T-cell (primary cell): ENCODE measurements around the gene IQSEC1. TPM values are rescaled to one million over a fixed set of nuclear protein-coding genes. Genes with fewer than 3 reads are reported as not detected.

ENCODE experiments used
- ATAC-seq, 4 experiments: fragments of 200-7000 bp in 3 of 4; fragments of 150-1000 bp in 1 of 4; cut with Tn5 transposase; replicated peaks in 1 of 4; 1 replicate in 3 of 4; 2 replicates in 1 of 4; pipeline ENCODE4 v1.10.0; 2021; ENCODE audit warnings: moderate library complexity in 3 of 4, mild to moderate bottlenecking in 2 of 4, moderate number of reproducible peaks in 1 of 4
- CTCF ChIA-PET, 2 donors: fragments of 300-600 bp; sonication (Branson Sonifier 250); formaldehyde crosslinking; loops; one replicate each; lab custom pipeline; 2022; ENCODE audit warnings: antibody characterized with exemption in 2 of 2; lab: Charles Lee
- POLR2A ChIA-PET, 2 donors: fragments of 300-600 bp; sonication (Branson Sonifier 250); formaldehyde crosslinking; loops; one replicate each; lab custom pipeline; 2022; ENCODE audit warnings: antibody characterized with exemption in 2 of 2; lab: Charles Lee
- DNase-seq, 35 experiments: peaks; one replicate each; pipeline versions ENCODE4 v3.0.0 to v3.0.0-alpha.2; 2013 to 2023
- H3K27ac ChIP-seq: one replicate; pipeline ENCODE4 v1.5.1; 2013; ENCODE audit warnings: low read length
- H3K27me3 ChIP-seq, 2 experiments: replicated peaks in 1 of 2; 1 replicate in 1 of 2; 2 replicates in 1 of 2; pipeline versions ENCODE4 v1.6.1 to v1.7.0; 2013; ENCODE audit warnings: low read length in 1 of 2, mixed read lengths in 1 of 2; ENCODE audit not compliant: control insufficient read depth in 2 of 2, insufficient read depth in 2 of 2; ENCODE audit errors: extremely low read depth in 1 of 2
- H3K36me3 ChIP-seq, 2 donors: 1 replicate in 1 of 2; 2 replicates in 1 of 2; pipeline versions ENCODE4 v1.6.1 to v1.7.0; 2013; ENCODE audit warnings: low read length in 1 of 2; ENCODE audit not compliant: control insufficient read depth in 2 of 2, insufficient read depth in 1 of 2; ENCODE audit errors: extremely low read depth in 1 of 2
- H3K4me1 ChIP-seq, 2 experiments: 1 replicate in 1 of 2; 2 replicates in 1 of 2; pipeline versions ENCODE4 v1.6.1 to v1.7.0; 2013; ENCODE audit warnings: low read length in 2 of 2, mixed read lengths in 1 of 2; ENCODE audit not compliant: insufficient read depth in 2 of 2, control insufficient read depth in 1 of 2; ENCODE audit errors: extremely low read depth in 1 of 2
- H3K4me3 ChIP-seq, 2 donors: 1 replicate in 1 of 2; 2 replicates in 1 of 2; pipeline versions ENCODE4 v1.5.1 to v1.7.0; 2013; ENCODE audit warnings: mild to moderate bottlenecking in 2 of 2, low read length in 1 of 2, moderate library complexity in 1 of 2; ENCODE audit not compliant: control insufficient read depth in 1 of 2; ENCODE audit errors: extremely low read depth in 1 of 2
- H3K9me3 ChIP-seq: 2 replicates; pipeline ENCODE4 v1.7.0; 2013
- H3K27ac Mint-ChIP-seq, 2 donors: one replicate each; pipeline ENCODE4 v1.8.0; 2020 to 2021; ENCODE audit warnings: mild to moderate bottlenecking in 2 of 2, mixed read lengths in 2 of 2
- H3K27me3 Mint-ChIP-seq, 2 donors: one replicate each; pipeline ENCODE4 v1.8.0; 2021 to 2022; ENCODE audit warnings: mixed read lengths in 2 of 2
- H3K36me3 Mint-ChIP-seq: one replicate; pipeline ENCODE4 v1.8.0; 2021; ENCODE audit warnings: mixed read lengths
- H3K4me1 Mint-ChIP-seq, 3 donors: one replicate each; pipeline ENCODE4 v1.8.0; 2020 to 2022; ENCODE audit warnings: mixed read lengths in 3 of 3, mild to moderate bottlenecking in 1 of 3
- H3K4me3 Mint-ChIP-seq, 3 donors: one replicate each; pipeline ENCODE4 v1.8.0; 2020 to 2022; ENCODE audit warnings: mild to moderate bottlenecking in 3 of 3, mixed read lengths in 3 of 3, moderate library complexity in 3 of 3
- H3K9me3 Mint-ChIP-seq, 3 donors: one replicate each; pipeline ENCODE4 v1.8.0; 2020 to 2022; ENCODE audit warnings: mixed read lengths in 3 of 3
- WGBS: methylation state at CpG from one replicate; pipeline ENCODE4 v1.1.5; 2013; ENCODE audit warnings: missing lambda C conversion rate; ENCODE audit not compliant: insufficient coverage; 5-methylcytosine and 5-hydroxymethylcytosine counted together
- total RNA-seq, 35 experiments: library from RNA in 6 of 35; stranded (reverse) in 6 of 35; fragments of 120-200 nt in 1 of 35; gene quantifications; one replicate each; pipeline versions ENCODE4 v1.2.1 to v1.2.4 and lab custom pipeline; 2013 to 2026

Gene IQSEC1
- total RNA-seq, 5 donors from 2014 or later (not counting 1 experiment from before 2014, with no cell fraction given): 73.7 to 113 (median 86.9) TPM

- no peaks in the 10 kb centered on the region for H3K36me3 Mint-ChIP-seq
- 71% methylated on average over 9 of the region's 16 CpGs for WGBS
- H3K4me1 Mint-ChIP-seq: peaks cover 17 to 35% (median 33%) of the 10 kb centered on the region in 3 donors
These were observed 27.9 kb downstream of the IQSEC1 start for GRCh38 chr3:13045241-13045903.

DNA sequence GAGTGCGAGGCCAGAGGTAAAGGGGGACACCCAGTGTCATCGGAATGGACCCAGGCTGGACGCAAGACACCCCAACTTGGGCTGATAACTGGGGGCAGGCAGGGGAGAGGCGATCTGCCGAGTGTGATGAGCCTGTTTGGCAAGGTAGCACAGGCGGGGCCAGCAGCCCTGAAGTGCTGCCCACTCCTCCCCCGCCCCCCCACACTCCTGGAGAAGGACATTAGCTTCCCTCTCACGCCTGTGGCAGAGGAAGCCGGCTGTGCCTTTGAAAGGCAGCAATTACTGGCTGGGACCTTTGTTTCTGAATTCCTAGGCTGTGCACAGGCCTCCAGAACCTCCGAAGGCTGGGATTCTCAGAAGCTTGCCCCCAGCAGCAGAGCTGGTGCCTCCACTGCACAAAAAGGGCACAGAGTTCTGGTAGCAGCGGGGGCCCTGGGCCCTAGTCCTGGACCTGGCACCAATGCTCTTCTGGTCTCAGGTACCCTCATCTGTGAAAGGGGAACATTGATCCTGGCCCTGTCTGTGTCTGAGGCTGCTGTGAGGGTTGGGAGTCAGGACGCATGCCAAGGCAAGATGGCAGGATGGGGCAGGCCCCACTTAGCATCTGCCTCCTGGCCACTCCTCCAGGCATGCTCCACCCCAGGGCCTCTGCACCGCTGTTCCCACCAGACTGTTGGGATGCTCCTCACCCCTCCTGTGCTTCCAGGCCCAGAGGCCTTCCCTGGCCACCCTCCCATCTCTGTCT, 28.6 kb downstream of the IQSEC1 start:
- H3K27ac Mint-ChIP-seq: no peak overlapping the region
- Histone ChIP-seq H3K27ac (no peak overlapping the region), H3K9me3 (no peaks in the 10 kb centered on the region), H3K4me1 (peaks cover 0 to 29% of the 10 kb centered on the region in 2 experiments), H3K27me3 (peaks cover 0 to 3% of the 10 kb centered on the region in 2 experiments), H3K36me3 (no peaks in the 10 kb centered on the region), H3K4me3 (no peak overlapping the region)
- POLR2A ChIA-PET: no interaction called here
- no peak overlapping the region for H3K4me3 Mint-ChIP-seq
- H3K9me3 Mint-ChIP-seq: no peaks in the 10 kb centered on the region
- CTCF ChIA-PET: interaction anchor here (0.6 to 1.8 kb wide), 2 partner anchors 33 to 47 kb away, joined by 3 to 4 read pairs; no protein-coding TSS in a partner anchor
- no peak for ATAC-seq
- no peak for DNase-seq
- H3K4me1 Mint-ChIP-seq: peaks cover 23 to 40% (median 39%) of the 10 kb centered on the region in 3 donors
- WGBS: 90% methylated on average over 10 of the region's 13 CpGs
- H3K27me3 Mint-ChIP-seq: no peaks in the 10 kb centered on the region
- no peaks in the 10 kb centered on the region for H3K36me3 Mint-ChIP-seq

More at GRCh38 chr3:13045241-13045903, 27.9 kb downstream of the IQSEC1 start:
- no peak overlapping the region for H3K27ac ChIP-seq
- H3K9me3 ChIP-seq: no peaks in the 10 kb centered on the region
- Mint-ChIP-seq H3K27me3 (no peaks in the 10 kb centered on the region), H3K27ac (no peak overlapping the region), H3K4me3 (no peak overlapping the region), H3K9me3 (no peaks in the 10 kb centered on the region)
- DNase-seq: no peak
- ChIA-PET POLR2A (no interaction called here), CTCF (interaction anchor here in 1 of 2 donors (1.8 kb wide), 1 partner anchor 34 kb away, joined by 4 read pairs; no protein-coding TSS in a partner anchor)
- H3K4me3 ChIP-seq: no peak overlapping the region
- H3K36me3 ChIP-seq: no peaks in the 10 kb centered on the region
- H3K27me3 ChIP-seq: peaks cover 0 to 3% of the 10 kb centered on the region in 2 experiments
- peaks cover 0 to 22% of the 10 kb centered on the region in 2 experiments for H3K4me1 ChIP-seq
- ATAC-seq: peak in 1 of 4 experiments; percentile 11

- H3K4me3 ChIP-seq: no peak overlapping the region
- no peaks in the 10 kb centered on the region for H3K9me3 ChIP-seq
- POLR2A ChIA-PET: no interaction called here
- no peak overlapping the region for H3K4me3 Mint-ChIP-seq
- H3K27ac ChIP-seq: no peak overlapping the region
- H3K27me3 Mint-ChIP-seq: no peaks in the 10 kb centered on the region
- H3K27me3 ChIP-seq: peaks cover 0 to 3% of the 10 kb centered on the region in 2 experiments
- no peak for ATAC-seq
- H3K36me3 ChIP-seq: no peaks in the 10 kb centered on the region
- peaks cover 0 to 29% of the 10 kb centered on the region in 2 experiments for H3K4me1 ChIP-seq
- H3K4me1 Mint-ChIP-seq: peaks cover 23 to 34% (median 33%) of the 10 kb centered on the region in 3 donors
- CTCF ChIA-PET: interaction anchor here (0.6 to 1.8 kb wide), 2 partner anchors 32 to 48 kb away, joined by 3 to 4 read pairs; no protein-coding TSS in a partner anchor
- no peaks in the 10 kb centered on the region for H3K9me3 Mint-ChIP-seq
- no peak overlapping the region for H3K27ac Mint-ChIP-seq
- WGBS: 86% methylated on average over 4 of the region's 9 CpGs
- DNase-seq: no peak
- no peaks in the 10 kb centered on the region for H3K36me3 Mint-ChIP-seq
These were observed 29.6 kb downstream of the IQSEC1 start for GRCh38 chr3:13043656-13044055.

DNA sequence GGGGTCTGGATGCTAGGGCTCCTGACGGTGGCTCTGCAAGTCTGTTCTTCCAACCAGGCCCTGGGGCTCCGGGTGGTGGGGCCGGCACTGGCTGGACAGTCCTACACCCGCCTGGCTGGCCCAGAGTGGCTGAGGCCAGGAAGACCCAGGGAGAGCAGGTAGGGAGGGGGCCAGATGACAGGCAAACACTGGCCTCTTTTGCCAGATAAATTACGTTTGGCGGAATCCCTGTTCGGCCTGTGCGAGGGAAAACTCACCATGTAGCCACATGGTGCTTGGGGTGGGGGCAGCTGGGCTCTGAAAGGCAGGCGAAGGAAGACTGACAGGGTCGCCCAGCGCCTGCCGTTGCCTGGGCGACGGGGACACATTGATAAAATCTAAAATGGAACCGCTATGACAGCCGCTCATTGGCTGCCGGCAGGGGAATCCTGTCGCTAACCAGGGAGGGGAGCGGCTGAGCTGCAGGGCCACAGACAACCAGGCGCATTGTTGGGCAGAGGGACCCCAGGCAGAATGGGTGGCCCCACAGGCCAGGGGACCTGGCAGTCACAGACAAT, 30.4 kb downstream of the IQSEC1 start:
- CTCF ChIA-PET: no interaction called here
- Mint-ChIP-seq H3K27me3 (no peaks in the 10 kb centered on the region), H3K4me3 (no peak overlapping the region), H3K27ac (no peak overlapping the region), H3K36me3 (no peaks in the 10 kb centered on the region), H3K4me1 (peaks cover 23 to 33% (median 32%) of the 10 kb centered on the region in 3 donors), H3K9me3 (no peaks in the 10 kb centered on the region)
- Histone ChIP-seq H3K4me1 (peaks cover 0 to 29% of the 10 kb centered on the region in 2 experiments), H3K4me3 (no peak overlapping the region), H3K36me3 (no peaks in the 10 kb centered on the region), H3K9me3 (no peaks in the 10 kb centered on the region), H3K27me3 (peaks cover 0 to 3% of the 10 kb centered on the region in 2 experiments), H3K27ac (no peak overlapping the region)
- 73% methylated on average over 19 of the region's 20 CpGs for WGBS
- peak in 1 of 4 experiments; percentile 21 for ATAC-seq
- POLR2A ChIA-PET: interaction anchor here in 1 of 2 donors (0.5 kb wide), 1 partner anchor 26 kb away, joined by 5 read pairs; no protein-coding TSS in a partner anchor
- DNase-seq: no peak

DNA sequence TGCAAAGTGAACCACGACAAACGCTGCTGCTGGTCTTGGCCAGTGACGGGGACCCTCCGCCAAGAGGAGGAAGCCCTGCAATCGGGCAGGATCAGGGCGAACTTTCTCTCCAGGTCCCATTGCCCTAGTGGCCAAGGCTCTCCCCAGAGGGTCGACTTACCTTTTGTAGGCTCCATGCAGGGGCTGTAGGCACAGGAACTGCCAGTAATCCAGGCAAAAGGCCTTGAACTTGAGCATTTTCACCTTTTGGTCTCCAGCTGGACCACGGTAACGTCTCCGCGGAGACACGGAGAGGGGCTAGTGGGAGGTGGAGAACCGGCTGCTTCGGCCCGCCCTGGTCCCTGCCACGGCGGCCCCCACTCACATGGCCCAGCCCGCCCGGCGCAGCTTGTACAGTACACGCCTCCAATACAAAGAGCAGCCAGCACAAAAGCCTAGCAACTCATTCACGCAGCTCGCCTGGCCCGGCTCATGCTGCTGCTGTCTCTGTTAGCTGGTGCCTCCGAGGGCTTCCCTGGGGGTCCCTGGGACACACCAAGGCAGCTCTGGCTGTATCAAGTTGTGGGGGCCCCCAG, 31.0 kb downstream of the IQSEC1 start:
- no peaks in the 10 kb centered on the region for H3K9me3 ChIP-seq
- DNase-seq (no peak), ATAC-seq (no peak)
- peaks cover 23 to 32% (median 32%) of the 10 kb centered on the region in 3 donors for H3K4me1 Mint-ChIP-seq
- 91% methylated on average over 17 of the region's 25 CpGs for WGBS
- H3K4me3 ChIP-seq: no peak overlapping the region
- H3K27me3 Mint-ChIP-seq: no peaks in the 10 kb centered on the region
- H3K36me3 ChIP-seq: no peaks in the 10 kb centered on the region
- CTCF ChIA-PET: no interaction called here
- peaks cover 0 to 26% of the 10 kb centered on the region in 2 experiments for H3K4me1 ChIP-seq
- no peaks in the 10 kb centered on the region for H3K9me3 Mint-ChIP-seq
- H3K27me3 ChIP-seq: peaks cover 0 to 3% of the 10 kb centered on the region in 2 experiments
- POLR2A ChIA-PET: no interaction called here
- no peak overlapping the region for H3K27ac ChIP-seq
- no peaks in the 10 kb centered on the region for H3K36me3 Mint-ChIP-seq
- H3K27ac Mint-ChIP-seq: no peak overlapping the region
- H3K4me3 Mint-ChIP-seq: no peak overlapping the region
